WERI-Rb-1 (cell line): ENCODE results near the gene MADCAM1.

Experiments
- DNase-seq: peaks from one replicate; pipeline ENCODE4 v3.0.0-alpha.2; 2020
- H3K27ac ChIP-seq: fragments of 250-450 bp; sonication (Bioruptor Pico); 2 replicates; pipeline ENCODE4 v1.5.1; 2020; ENCODE audit warnings: mild to moderate bottlenecking, moderate library complexity
- H3K27me3 ChIP-seq: fragments of 250-450 bp; sonication (Bioruptor Pico); 2 replicates; pipeline ENCODE4 v1.5.1; 2021; ENCODE audit warnings: mild to moderate bottlenecking, low read depth, moderate library complexity; ENCODE audit not compliant: insufficient read depth, severe bottlenecking
- H3K36me3 ChIP-seq: fragments of 250-450 bp; sonication (Bioruptor Pico); 2 replicates; pipeline ENCODE4 v1.5.1; 2020; ENCODE audit warnings: mild to moderate bottlenecking, moderate library complexity
- H3K4me3 ChIP-seq: 2 replicates; pipeline ENCODE4 v1.5.1; 2011; ENCODE audit warnings: low read depth, mild to moderate bottlenecking, control low read depth, low read length
- H3K9me3 ChIP-seq: fragments of 250-450 bp; sonication (Bioruptor Pico); 2 replicates; pipeline ENCODE4 v1.5.1; 2021; ENCODE audit warnings: mild to moderate bottlenecking, moderate library complexity; ENCODE audit not compliant: severe bottlenecking
- CTCF ChIP-seq: IDR thresholded peaks from 2 replicates; pipeline ENCODE4 v1.5.1; 2011; ENCODE audit warnings: low read depth, mild to moderate bottlenecking, control low read depth, inconsistent platforms, low read length

Gene MADCAM1

GRCh38 chr19:514166-514663 lies 17.9 kb downstream of the MADCAM1 start:
- no peak for DNase-seq

GRCh38 chr19:517721-518597 lies 21.7 kb downstream of the MADCAM1 start:
- DNase-seq = no peak
- peaks cover 21% of the 10 kb centered on the region for H3K9me3 ChIP-seq
- TF ChIP-seq CTCF = no peak
- no peak overlapping the region for H3K27ac ChIP-seq
- H3K4me3 ChIP-seq = no peak overlapping the region
- H3K27me3 ChIP-seq = no peaks in the 10 kb centered on the region
- no peaks in the 10 kb centered on the region; the same call in 1 of the 2 replicates for H3K36me3 ChIP-seq

More at GRCh38 chr19:514166-514663, 17.9 kb downstream of the MADCAM1 start:
- Histone ChIP-seq H3K4me3 (no peak overlapping the region), H3K27ac (no peak overlapping the region), H3K27me3 (no peaks in the 10 kb centered on the region), H3K9me3 (no peaks in the 10 kb centered on the region), H3K36me3 (peaks cover 5% of the 10 kb centered on the region; the same call in 1 of the 2 replicates)
- TF ChIP-seq CTCF = no peak

DNA sequence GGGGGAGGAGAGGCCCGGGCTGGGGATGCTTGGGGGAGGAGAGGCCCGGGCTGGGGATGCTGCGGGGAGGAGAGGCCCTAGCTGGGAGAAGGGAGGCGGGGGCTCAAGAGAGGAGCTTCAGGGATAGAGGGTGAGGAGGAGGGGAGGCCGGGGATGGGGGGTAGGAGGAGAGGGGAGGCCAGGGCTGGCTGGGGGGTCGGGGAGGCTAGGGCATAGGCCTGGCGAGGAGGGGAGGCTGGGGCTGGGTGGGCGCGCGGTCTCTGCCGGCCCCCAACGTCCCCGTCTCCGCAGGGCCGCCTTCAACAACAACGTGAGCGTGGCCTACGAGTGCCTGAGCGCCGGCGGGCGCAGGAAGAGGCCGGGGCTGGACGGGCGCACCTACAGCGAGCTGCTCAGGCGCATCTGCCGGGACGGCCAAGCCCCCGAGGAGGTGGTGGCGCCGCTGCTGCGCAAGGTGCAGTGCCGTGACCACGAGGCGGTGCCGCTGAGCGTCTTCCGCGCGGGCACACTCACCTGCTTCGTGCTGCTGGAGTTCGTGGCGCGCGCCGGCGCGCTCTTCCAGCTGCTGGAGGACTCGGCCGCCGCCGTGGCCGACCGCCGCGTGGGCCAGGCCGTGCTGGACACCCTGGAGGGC lies 22.4 kb downstream of the MADCAM1 start:
- DNase-seq = no peak
- TF ChIP-seq CTCF = no peak
- Histone ChIP-seq H3K27me3 (no peaks in the 10 kb centered on the region), H3K4me3 (no peak overlapping the region), H3K27ac (no peak overlapping the region), H3K9me3 (peaks cover 21% of the 10 kb centered on the region), H3K36me3 (no peaks in the 10 kb centered on the region; the same call in 1 of the 2 replicates)

DNA sequence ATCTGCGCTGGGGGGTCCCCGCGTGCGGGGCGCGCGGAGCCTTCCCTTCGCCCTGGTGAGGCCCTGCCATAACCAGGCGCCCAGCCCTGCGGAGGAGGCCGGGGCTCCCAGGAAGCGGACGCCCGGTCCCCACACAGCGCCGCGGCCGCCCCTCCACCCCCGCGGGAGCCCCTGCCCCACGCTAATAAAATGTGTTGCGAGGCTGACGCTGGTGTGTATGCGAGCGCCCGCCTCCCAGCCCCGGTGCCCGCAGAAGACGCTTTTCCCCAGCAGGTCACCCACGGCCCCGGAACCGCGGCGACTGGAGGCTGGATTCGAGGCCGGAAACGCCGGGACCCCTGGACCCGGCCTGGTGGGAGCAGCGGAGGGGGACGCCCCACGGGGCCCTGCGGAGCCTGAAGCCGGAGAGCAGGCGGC lies 23.2 kb downstream of the MADCAM1 start:
- H3K27me3 ChIP-seq = no peaks in the 10 kb centered on the region
- no peak for TF ChIP-seq CTCF
- no peak overlapping the region for H3K27ac ChIP-seq
- H3K9me3 ChIP-seq = peaks cover 21% of the 10 kb centered on the region
- H3K36me3 ChIP-seq = no peaks in the 10 kb centered on the region; the same call in 1 of the 2 replicates
- DNase-seq = no peak
- H3K4me3 ChIP-seq = no peak overlapping the region

DNA sequence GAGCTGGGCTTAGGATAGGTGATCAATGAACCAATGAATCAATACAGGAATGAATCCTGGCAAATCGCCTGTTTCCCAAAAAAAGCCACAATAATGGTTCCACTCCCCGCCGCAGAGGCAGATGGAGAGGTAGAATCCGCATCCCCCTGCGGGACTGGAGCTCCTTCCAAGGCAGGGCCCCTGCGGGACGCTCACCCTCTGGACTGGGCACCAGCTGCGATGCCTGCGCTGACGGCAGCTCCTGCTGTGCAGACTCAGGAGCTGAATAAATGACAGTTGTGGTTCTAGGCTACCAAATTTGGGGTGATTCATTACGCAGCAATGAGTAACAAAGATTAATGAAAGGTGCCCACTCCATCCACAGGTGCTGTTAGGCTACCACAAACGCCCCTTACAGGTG lies 26.4 kb downstream of the MADCAM1 start:
- Histone ChIP-seq H3K36me3 (no peaks in the 10 kb centered on the region; the same call in 1 of the 2 replicates), H3K4me3 (no peak overlapping the region), H3K9me3 (peaks cover 21% of the 10 kb centered on the region), H3K27me3 (no peaks in the 10 kb centered on the region), H3K27ac (no peak overlapping the region)
- TF ChIP-seq CTCF = no peak
- no peak for DNase-seq
